Upper lobe of right lung (tissue), 1 donor: ENCODE results near the gene BICC1. TPM values are rescaled to one million over a fixed set of nuclear protein-coding genes. Genes with fewer than 3 reads are reported as not detected.

Experiments used
- ATAC-seq: fragments of 200-7000 bp; cut with Tn5 transposase; one replicate; pipeline ENCODE4 v1.9.1; 2020; ENCODE audit warnings: mild to moderate bottlenecking, moderate library complexity
- DNase-seq: peaks from one replicate; pipeline ENCODE4 v3.0.0-alpha.2; 2020
- H3K27ac ChIP-seq: fragments of 200-600 bp; one replicate; pipeline ENCODE4 v1.8.0; 2022
- H3K27me3 ChIP-seq: fragments of 200-600 bp; one replicate; pipeline ENCODE4 v1.8.0; 2022; ENCODE audit warnings: mild to moderate bottlenecking
- H3K36me3 ChIP-seq: fragments of 200-600 bp; one replicate; pipeline ENCODE4 v1.8.0; 2022
- H3K4me1 ChIP-seq: fragments of 200-600 bp; one replicate; pipeline ENCODE4 v1.8.0; 2022
- H3K4me3 ChIP-seq: fragments of 200-600 bp; one replicate; pipeline ENCODE4 v1.8.0; 2022; ENCODE audit warnings: mild to moderate bottlenecking
- H3K9me3 ChIP-seq: fragments of 200-600 bp; one replicate; pipeline ENCODE4 v1.8.0; 2022
- CTCF ChIP-seq: fragments of 200-600 bp; IDR thresholded peaks from one replicate; pipeline ENCODE4 v1.8.0; 2022; ENCODE audit warnings: antibody characterized with exemption
- intact Hi-C: fragments of 100-400 bp; cut with DNase I; formaldehyde crosslinking; loops from one replicate; pipeline ENCODE4 v1.11.0; 2022
- total RNA-seq: library from RNA; stranded (reverse); fragmentation: NEBNext Ultra II Directional; extraction: Animal tissue kit (Norgen Biotek cat#: 25700); gene quantifications from one replicate; pipeline ENCODE4 v1.2.1, GENCODE V29; 2021
- donor health status: DM: no; HTN: yes; CAD: no; lungs with severe emphysema.

BICC1 gene
- total RNA-seq, 1 donor from 2014 or later, result 9.2 TPM

DNA sequence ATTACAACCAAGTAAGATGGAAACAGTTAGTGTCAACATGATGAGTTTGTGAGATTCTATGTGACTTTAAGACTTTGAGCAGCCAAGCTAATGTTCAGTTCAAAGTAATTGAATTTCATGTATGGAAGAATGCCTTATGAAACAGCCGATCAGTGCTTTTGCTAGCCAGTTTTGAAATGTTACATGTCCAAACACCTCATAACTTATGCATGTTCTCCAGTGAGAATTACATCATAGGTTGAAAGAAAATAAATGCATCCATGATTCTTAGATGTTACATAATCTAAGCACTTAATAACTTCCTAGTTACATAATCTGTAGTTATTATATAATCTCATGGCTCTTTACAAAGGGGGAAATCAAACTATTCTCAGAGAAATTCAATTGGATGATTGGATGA, 211.3 kb downstream of the BICC1 start:
- DNase-seq (no peak), ATAC-seq (no peak)

GRCh38 chr10:58724781-58725180, 212.1 kb downstream of the BICC1 start:
- no peak overlapping the region for H3K27ac ChIP-seq
- H3K9me3 ChIP-seq, result no peaks in the 10 kb centered on the region
- H3K4me1 ChIP-seq, result no peaks in the 10 kb centered on the region
- no peaks in the 10 kb centered on the region for H3K36me3 ChIP-seq
- H3K4me3 ChIP-seq, result no peak overlapping the region
- TF ChIP-seq CTCF, result no peak
- intact Hi-C loops, result no loop called here
- no peaks in the 10 kb centered on the region for H3K27me3 ChIP-seq
- no peak for ATAC-seq
- no peak for DNase-seq

More for the DNA sequence above, 211.3 kb downstream of the BICC1 start:
- peak overlapping the region; percentile 14 for H3K27ac ChIP-seq
- no peaks in the 10 kb centered on the region for H3K36me3 ChIP-seq
- no peak overlapping the region for H3K4me3 ChIP-seq
- no peaks in the 10 kb centered on the region for H3K27me3 ChIP-seq
- no peaks in the 10 kb centered on the region for H3K9me3 ChIP-seq
- no peak for TF ChIP-seq CTCF
- intact Hi-C loops, result no loop called here
- H3K4me1 ChIP-seq, result no peaks in the 10 kb centered on the region

GRCh38 chr10:58725901-58726300, 213.2 kb downstream of the BICC1 start:
- intact Hi-C loops, result no loop called here
- no peaks in the 10 kb centered on the region for H3K9me3 ChIP-seq
- H3K4me1 ChIP-seq, result no peaks in the 10 kb centered on the region
- ATAC-seq (no peak), DNase-seq (no peak)
- no peak overlapping the region for H3K27ac ChIP-seq
- H3K4me3 ChIP-seq, result no peak overlapping the region
- H3K36me3 ChIP-seq, result no peaks in the 10 kb centered on the region
- TF ChIP-seq CTCF, result no peak
- no peaks in the 10 kb centered on the region for H3K27me3 ChIP-seq

DNA sequence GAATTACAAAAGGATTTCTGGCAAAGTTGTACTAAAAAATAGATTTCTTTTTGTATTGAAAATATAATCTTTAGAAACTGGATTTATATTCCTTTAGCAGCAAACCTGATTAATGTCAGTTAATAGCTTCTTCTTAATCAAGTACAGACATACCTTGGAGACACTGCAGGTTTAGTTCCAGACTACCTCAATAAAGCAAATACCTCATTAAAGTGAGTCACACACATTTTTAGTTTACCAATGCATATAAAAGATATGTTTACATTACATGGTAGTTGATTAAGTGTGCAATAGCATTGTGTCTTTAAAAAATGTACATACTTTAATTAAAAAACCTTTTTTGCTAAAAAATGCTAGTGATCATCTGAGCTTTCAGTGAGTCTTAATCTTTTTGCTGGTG, 215.0 kb downstream of the BICC1 start:
- Histone ChIP-seq H3K36me3 (no peaks in the 10 kb centered on the region), H3K4me3 (no peak overlapping the region), H3K27me3 (no peaks in the 10 kb centered on the region), H3K4me1 (no peaks in the 10 kb centered on the region), H3K9me3 (no peaks in the 10 kb centered on the region), H3K27ac (no peak overlapping the region)
- DNase-seq, result no peak
- no peak for ATAC-seq
- intact Hi-C loops, result no loop called here
- TF ChIP-seq CTCF, result no peak

DNA sequence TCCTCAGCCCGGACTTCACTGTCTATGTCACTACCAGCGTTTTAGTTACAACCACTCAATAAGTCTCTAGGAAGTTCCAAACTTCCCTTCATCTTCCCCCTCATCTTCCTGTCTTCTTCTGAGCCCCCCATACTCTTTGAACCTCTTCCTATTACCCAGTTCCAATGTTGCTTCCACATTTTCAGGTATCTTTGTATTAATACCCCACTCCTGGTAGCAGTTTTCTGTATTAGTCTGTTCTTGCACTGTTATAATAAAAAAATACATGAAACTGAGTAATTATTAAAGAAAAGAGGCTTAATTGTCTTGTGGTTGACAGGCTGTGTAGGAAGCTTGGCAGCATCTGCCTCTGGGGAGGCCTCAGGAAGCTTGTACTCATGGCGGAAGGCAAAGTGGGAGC, 218.6 kb downstream of the BICC1 start:
- ATAC-seq (no peak), DNase-seq (no peak)
- Histone ChIP-seq H3K9me3 (no peaks in the 10 kb centered on the region), H3K36me3 (no peaks in the 10 kb centered on the region), H3K27ac (no peak overlapping the region), H3K27me3 (no peaks in the 10 kb centered on the region), H3K4me1 (no peaks in the 10 kb centered on the region), H3K4me3 (no peak overlapping the region)
- intact Hi-C loops, result no loop called here
- no peak for TF ChIP-seq CTCF

- H3K4me1 ChIP-seq, result no peaks in the 10 kb centered on the region
- no peak overlapping the region for H3K27ac ChIP-seq
- no peak for ATAC-seq
- no peaks in the 10 kb centered on the region for H3K36me3 ChIP-seq
- H3K27me3 ChIP-seq, result no peaks in the 10 kb centered on the region
- no peak for DNase-seq
- no peaks in the 10 kb centered on the region for H3K9me3 ChIP-seq
- no peak for TF ChIP-seq CTCF
- intact Hi-C loops, result no loop called here
- H3K4me3 ChIP-seq, result no peak overlapping the region
Measured at GRCh38 chr10:58733436-58733835, 220.8 kb downstream of the BICC1 start.
